WTC11 (cell line): Measurements from ENCODE around the gene PTGR2. TPM values are rescaled to one million over a fixed set of nuclear protein-coding genes. Genes with fewer than 3 reads are reported as not detected.
A peak's percentile ranks its signal among the peaks of the same experiment; 100 is the strongest.

Experiments used
- ATAC-seq: fragments of 200-7000 bp; cut with Tn5 transposase; 2 replicates; pipeline ENCODE4 v1.10.0; 2021; ENCODE audit warnings: mild to moderate bottlenecking, moderate library complexity
- CTCF ChIA-PET: fragments of 300-600 bp; sonication (Branson Sonifier 250); formaldehyde crosslinking; loops from one replicate; lab custom pipeline; 2021; ENCODE audit warnings: antibody characterized with exemption; lab: Charles Lee
- POLR2A ChIA-PET: fragments of 350-600 bp; sonication (Branson Sonifier 250); formaldehyde crosslinking; loops from one replicate; lab custom pipeline; 2021; ENCODE audit warnings: antibody characterized with exemption; lab: Charles Lee
- DNase-seq: peaks from one replicate; pipeline ENCODE4 v3.0.0; 2021; ENCODE audit warnings: low spot score
- H3K27ac Mint-ChIP-seq: 2 replicates; pipeline ENCODE4 v1.8.0; 2021; ENCODE audit warnings: mixed read lengths
- H3K27me3 Mint-ChIP-seq: 2 replicates; pipeline ENCODE4 v1.8.0; 2021; ENCODE audit warnings: low read depth, mild to moderate bottlenecking, moderate library complexity, mixed read lengths
- H3K36me3 Mint-ChIP-seq: 2 replicates; pipeline ENCODE4 v1.8.0; 2021; ENCODE audit warnings: mixed read lengths
- H3K4me1 Mint-ChIP-seq: 2 replicates; pipeline ENCODE4 v1.8.0; 2022; ENCODE audit warnings: mixed read lengths
- H3K4me3 Mint-ChIP-seq: 2 replicates; pipeline ENCODE4 v1.8.0; 2021; ENCODE audit warnings: mild to moderate bottlenecking, moderate library complexity, mixed read lengths
- H3K9me3 Mint-ChIP-seq: 2 replicates; pipeline ENCODE4 v1.8.0; 2021; ENCODE audit warnings: mixed read lengths
- CREB1 ChIP-seq: sonication (generic); formaldehyde crosslinking; IDR thresholded peaks from 2 replicates; pipeline ENCODE4 v1.8.0; 2023; ENCODE audit warnings: mild to moderate bottlenecking, missing genetic modification reagents
- GRHL2 ChIP-seq: fragments of 250-450 bp; sonication (Bioruptor Pico); IDR thresholded peaks from 2 replicates; pipeline ENCODE4 v1.8.0; 2022; ENCODE audit warnings: mild to moderate bottlenecking, moderate library complexity; ENCODE audit not compliant: insufficient replicate concordance, severe bottlenecking
- GTF2I ChIP-seq: fragments of 250-450 bp; sonication (Bioruptor Pico); conservative IDR thresholded peaks from 2 replicates; pipeline ENCODE4 v1.4.0; 2021; ENCODE audit warnings: mild to moderate bottlenecking
- HMGA2 ChIP-seq: fragments of 250-450 bp; sonication (Bioruptor Pico); IDR thresholded peaks from 2 replicates; pipeline ENCODE4 v1.4.0; 2021; ENCODE audit warnings: mild to moderate bottlenecking, moderate library complexity
- OVOL2 ChIP-seq: fragments of 250-450 bp; sonication (Bioruptor Pico); IDR thresholded peaks from 2 replicates; pipeline ENCODE4 v1.9.0; 2021; ENCODE audit warnings: mild to moderate bottlenecking, borderline replicate concordance
- TEAD1 ChIP-seq: sonication (generic); formaldehyde crosslinking; IDR thresholded peaks from 2 replicates; pipeline ENCODE4 v1.8.0; 2022; ENCODE audit warnings: mild to moderate bottlenecking, missing genetic modification reagents
- ZNF138 ChIP-seq: sonication (generic); formaldehyde crosslinking; conservative IDR thresholded peaks from 2 replicates; pipeline ENCODE4 v1.8.1; 2022; ENCODE audit warnings: mild to moderate bottlenecking, moderate library complexity, missing genetic modification reagents
- ZNF317 ChIP-seq: sonication (generic); formaldehyde crosslinking; IDR thresholded peaks from 2 replicates; pipeline ENCODE4 v1.8.1; 2023; ENCODE audit warnings: low read depth, mild to moderate bottlenecking, moderate library complexity, missing genetic modification reagents, borderline replicate concordance
- ZNF423 ChIP-seq: fragments of 250-450 bp; sonication (Bioruptor Pico); IDR thresholded peaks from 2 replicates; pipeline ENCODE4 v2.1.2; 2022; ENCODE audit warnings: mild to moderate bottlenecking, moderate library complexity
- ZNF671 ChIP-seq: fragments of 250-450 bp; sonication (Bioruptor Pico); IDR thresholded peaks from 2 replicates; pipeline ENCODE4 v1.8.0; 2021; ENCODE audit warnings: mild to moderate bottlenecking
- total RNA-seq: library from RNA; stranded (reverse); gene quantifications from 3 replicates; pipeline ENCODE4 v1.2.3, GENCODE V29; 2021
- TF ChIP-seq, protein P1 (sequence below): sonication (generic); formaldehyde crosslinking; IDR thresholded peaks from 2 replicates; pipeline ENCODE4 v1.8.0; 2023; ENCODE audit warnings: missing genetic modification reagents, mild to moderate bottlenecking, borderline replicate concordance
- TF ChIP-seq, protein P2 (sequence below): sonication (generic); formaldehyde crosslinking; IDR thresholded peaks from 2 replicates; pipeline ENCODE4 v1.8.1; 2022; ENCODE audit warnings: mild to moderate bottlenecking, missing genetic modification reagents, moderate library complexity, borderline replicate concordance
- TF ChIP-seq, protein P3 (sequence below): sonication (generic); formaldehyde crosslinking; IDR thresholded peaks from 2 replicates; pipeline ENCODE4 v1.8.1; 2023; ENCODE audit warnings: mild to moderate bottlenecking, missing genetic modification reagents, moderate library complexity
- TF ChIP-seq, protein P4 (sequence below): sonication (generic); formaldehyde crosslinking; IDR thresholded peaks from 2 replicates; pipeline ENCODE4 v1.8.0; 2023; ENCODE audit warnings: missing genetic modification reagents
- TF ChIP-seq, protein P5 (sequence below): sonication (generic); formaldehyde crosslinking; IDR thresholded peaks from 2 replicates; pipeline ENCODE4 v1.8.0; 2022; ENCODE audit warnings: mild to moderate bottlenecking, missing genetic modification reagents
- TF ChIP-seq, protein P6 (sequence below): sonication (generic); formaldehyde crosslinking; IDR thresholded peaks from 2 replicates; pipeline ENCODE4 v1.8.0; 2022; ENCODE audit warnings: missing genetic modification reagents

PTGR2 gene
- total RNA-seq, 1 experiment from 2014 or later, result 20.7 TPM

DNA sequence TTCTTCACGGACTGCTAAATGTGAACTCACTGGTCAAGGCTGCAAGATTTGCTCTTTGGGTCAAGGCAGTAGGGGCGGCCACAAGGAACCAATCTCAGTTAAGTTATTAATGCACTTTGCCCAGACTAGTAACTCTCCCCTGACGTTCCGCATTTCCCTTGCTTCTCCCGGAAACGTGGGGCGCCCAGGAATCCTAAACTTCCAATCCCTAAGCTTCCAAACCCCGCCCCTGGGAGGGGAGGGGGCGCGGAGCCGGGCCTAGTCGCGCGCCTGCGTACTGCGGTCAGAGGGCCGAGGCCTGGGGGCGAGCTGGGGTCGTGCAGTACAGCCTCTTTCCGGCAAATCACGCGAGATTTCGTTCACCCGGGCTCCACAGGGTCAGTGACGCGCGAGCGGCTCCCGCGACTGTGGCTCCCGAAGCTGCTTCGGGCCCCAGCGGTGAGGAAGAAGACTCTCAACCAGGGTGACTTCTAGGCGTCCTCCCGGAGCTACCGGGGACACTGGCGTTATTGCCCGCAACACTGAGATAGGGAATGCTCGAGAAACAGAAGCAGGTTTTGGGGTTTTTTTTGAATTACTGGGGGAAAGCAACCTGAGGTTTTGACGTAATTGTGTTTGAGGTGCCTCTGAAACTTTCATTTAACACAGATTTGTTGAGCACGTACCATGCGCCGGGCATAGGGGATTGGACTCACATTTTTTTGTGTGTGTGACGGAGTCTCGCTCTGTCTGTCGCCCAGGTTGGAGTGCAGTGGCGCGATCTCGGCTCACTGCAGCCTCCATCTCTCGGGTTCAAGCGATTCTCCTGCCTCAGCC is at the start of gene PTGR2 (continued):
- TF ChIP-seq, protein P1, sequence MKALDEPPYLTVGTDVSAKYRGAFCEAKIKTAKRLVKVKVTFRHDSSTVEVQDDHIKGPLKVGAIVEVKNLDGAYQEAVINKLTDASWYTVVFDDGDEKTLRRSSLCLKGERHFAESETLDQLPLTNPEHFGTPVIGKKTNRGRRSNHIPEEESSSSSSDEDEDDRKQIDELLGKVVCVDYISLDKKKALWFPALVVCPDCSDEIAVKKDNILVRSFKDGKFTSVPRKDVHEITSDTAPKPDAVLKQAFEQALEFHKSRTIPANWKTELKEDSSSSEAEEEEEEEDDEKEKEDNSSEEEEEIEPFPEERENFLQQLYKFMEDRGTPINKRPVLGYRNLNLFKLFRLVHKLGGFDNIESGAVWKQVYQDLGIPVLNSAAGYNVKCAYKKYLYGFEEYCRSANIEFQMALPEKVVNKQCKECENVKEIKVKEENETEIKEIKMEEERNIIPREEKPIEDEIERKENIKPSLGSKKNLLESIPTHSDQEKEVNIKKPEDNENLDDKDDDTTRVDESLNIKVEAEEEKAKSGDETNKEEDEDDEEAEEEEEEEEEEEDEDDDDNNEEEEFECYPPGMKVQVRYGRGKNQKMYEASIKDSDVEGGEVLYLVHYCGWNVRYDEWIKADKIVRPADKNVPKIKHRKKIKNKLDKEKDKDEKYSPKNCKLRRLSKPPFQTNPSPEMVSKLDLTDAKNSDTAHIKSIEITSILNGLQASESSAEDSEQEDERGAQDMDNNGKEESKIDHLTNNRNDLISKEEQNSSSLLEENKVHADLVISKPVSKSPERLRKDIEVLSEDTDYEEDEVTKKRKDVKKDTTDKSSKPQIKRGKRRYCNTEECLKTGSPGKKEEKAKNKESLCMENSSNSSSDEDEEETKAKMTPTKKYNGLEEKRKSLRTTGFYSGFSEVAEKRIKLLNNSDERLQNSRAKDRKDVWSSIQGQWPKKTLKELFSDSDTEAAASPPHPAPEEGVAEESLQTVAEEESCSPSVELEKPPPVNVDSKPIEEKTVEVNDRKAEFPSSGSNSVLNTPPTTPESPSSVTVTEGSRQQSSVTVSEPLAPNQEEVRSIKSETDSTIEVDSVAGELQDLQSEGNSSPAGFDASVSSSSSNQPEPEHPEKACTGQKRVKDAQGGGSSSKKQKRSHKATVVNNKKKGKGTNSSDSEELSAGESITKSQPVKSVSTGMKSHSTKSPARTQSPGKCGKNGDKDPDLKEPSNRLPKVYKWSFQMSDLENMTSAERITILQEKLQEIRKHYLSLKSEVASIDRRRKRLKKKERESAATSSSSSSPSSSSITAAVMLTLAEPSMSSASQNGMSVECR (CRISPR knock-in tag), result 0 out of 2 replicates have a peak, but pooled peaks have one; percentile 66
- TF ChIP-seq GTF2I, result peak; percentile 58; the same call in 1 of the 2 replicates
- peak; percentile 71 for TF ChIP-seq TEAD1 (CRISPR knock-in tag)
- TF ChIP-seq, protein P2, sequence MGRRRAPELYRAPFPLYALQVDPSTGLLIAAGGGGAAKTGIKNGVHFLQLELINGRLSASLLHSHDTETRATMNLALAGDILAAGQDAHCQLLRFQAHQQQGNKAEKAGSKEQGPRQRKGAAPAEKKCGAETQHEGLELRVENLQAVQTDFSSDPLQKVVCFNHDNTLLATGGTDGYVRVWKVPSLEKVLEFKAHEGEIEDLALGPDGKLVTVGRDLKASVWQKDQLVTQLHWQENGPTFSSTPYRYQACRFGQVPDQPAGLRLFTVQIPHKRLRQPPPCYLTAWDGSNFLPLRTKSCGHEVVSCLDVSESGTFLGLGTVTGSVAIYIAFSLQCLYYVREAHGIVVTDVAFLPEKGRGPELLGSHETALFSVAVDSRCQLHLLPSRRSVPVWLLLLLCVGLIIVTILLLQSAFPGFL (CRISPR knock-in tag), result no peak
- TF ChIP-seq CREB1 (CRISPR knock-in tag), result peak; percentile 46; the same call in 1 of the 2 replicates
- no peak for TF ChIP-seq ZNF423 (CRISPR knock-in tag)
- no peak for TF ChIP-seq ZNF317 (CRISPR knock-in tag)
- TF ChIP-seq, protein P3, sequence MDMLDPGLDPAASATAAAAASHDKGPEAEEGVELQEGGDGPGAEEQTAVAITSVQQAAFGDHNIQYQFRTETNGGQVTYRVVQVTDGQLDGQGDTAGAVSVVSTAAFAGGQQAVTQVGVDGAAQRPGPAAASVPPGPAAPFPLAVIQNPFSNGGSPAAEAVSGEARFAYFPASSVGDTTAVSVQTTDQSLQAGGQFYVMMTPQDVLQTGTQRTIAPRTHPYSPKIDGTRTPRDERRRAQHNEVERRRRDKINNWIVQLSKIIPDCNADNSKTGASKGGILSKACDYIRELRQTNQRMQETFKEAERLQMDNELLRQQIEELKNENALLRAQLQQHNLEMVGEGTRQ (CRISPR knock-in tag), result no peak
- TF ChIP-seq, protein P4, sequence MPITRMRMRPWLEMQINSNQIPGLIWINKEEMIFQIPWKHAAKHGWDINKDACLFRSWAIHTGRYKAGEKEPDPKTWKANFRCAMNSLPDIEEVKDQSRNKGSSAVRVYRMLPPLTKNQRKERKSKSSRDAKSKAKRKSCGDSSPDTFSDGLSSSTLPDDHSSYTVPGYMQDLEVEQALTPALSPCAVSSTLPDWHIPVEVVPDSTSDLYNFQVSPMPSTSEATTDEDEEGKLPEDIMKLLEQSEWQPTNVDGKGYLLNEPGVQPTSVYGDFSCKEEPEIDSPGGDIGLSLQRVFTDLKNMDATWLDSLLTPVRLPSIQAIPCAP, result no peak
- no peak for TF ChIP-seq GRHL2 (CRISPR knock-in tag)
- no peak for TF ChIP-seq ZNF671 (CRISPR knock-in tag)
- TF ChIP-seq HMGA2 (CRISPR knock-in tag), result 0 out of 2 replicates have a peak, but pooled peaks have one; percentile 1
- no peak for TF ChIP-seq ZNF138 (CRISPR knock-in tag)

DNA sequence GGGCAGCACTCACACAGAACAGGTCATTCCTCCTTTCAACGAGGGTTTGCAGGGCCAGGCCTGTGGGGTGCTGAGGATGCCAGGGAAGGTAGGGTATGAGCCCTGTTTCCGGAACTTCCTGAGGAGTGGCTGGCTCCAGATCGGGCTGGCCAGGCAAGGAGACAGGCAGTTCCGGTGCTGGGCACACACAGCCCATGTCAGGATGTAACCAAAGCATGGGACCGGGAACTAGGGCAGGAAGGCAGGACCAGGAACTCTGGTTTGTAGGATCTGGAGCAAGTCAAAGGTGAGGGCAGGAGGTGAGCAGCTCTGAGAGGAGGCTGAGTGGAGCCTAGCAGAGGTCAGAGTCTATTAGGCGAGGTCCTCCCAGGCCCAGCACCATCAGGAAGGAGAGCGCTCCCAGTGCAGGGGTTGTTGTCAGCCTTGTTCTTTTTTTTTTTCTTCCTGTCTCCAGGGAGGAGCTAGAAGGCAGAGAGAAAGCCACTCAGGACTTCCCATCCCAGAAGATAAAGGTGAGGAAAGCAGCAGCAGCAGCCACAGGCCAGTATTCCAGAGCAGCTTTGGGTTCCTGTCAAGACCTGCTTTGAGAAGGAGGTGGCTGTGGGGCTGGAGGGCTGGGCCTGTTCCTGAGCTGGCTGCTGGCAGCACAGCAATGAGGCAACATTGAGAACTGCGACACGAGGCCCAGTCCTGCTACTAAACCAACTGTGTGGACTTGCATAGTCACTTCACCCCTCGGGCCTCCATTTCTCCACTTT is 49.0 kb upstream of the PTGR2 start:
- TF ChIP-seq, protein P5, sequence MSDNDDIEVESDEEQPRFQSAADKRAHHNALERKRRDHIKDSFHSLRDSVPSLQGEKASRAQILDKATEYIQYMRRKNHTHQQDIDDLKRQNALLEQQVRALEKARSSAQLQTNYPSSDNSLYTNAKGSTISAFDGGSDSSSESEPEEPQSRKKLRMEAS, result no peak
- TF ChIP-seq, protein P6, sequence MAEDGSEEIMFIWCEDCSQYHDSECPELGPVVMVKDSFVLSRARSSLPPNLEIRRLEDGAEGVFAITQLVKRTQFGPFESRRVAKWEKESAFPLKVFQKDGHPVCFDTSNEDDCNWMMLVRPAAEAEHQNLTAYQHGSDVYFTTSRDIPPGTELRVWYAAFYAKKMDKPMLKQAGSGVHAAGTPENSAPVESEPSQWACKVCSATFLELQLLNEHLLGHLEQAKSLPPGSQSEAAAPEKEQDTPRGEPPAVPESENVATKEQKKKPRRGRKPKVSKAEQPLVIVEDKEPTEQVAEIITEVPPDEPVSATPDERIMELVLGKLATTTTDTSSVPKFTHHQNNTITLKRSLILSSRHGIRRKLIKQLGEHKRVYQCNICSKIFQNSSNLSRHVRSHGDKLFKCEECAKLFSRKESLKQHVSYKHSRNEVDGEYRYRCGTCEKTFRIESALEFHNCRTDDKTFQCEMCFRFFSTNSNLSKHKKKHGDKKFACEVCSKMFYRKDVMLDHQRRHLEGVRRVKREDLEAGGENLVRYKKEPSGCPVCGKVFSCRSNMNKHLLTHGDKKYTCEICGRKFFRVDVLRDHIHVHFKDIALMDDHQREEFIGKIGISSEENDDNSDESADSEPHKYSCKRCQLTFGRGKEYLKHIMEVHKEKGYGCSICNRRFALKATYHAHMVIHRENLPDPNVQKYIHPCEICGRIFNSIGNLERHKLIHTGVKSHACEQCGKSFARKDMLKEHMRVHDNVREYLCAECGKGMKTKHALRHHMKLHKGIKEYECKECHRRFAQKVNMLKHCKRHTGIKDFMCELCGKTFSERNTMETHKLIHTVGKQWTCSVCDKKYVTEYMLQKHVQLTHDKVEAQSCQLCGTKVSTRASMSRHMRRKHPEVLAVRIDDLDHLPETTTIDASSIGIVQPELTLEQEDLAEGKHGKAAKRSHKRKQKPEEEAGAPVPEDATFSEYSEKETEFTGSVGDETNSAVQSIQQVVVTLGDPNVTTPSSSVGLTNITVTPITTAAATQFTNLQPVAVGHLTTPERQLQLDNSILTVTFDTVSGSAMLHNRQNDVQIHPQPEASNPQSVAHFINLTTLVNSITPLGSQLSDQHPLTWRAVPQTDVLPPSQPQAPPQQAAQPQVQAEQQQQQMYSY (CRISPR knock-in tag), result peak; percentile 31; the same call in 1 of the 2 replicates
- TF ChIP-seq OVOL2, result no peak
- TF ChIP-seq, all 79 proteins: peak for 1
- no peak overlapping the region for H3K4me3 Mint-ChIP-seq
- no peaks in the 10 kb centered on the region; the same call in 1 of the 2 replicates for H3K27me3 Mint-ChIP-seq
- 0 out of 2 replicates have a peak overlapping the region, but pooled peaks have one; percentile 26 for H3K27ac Mint-ChIP-seq
- CTCF ChIA-PET, result interaction anchor here (2.3 kb wide), 1 partner anchor 74 kb away, joined by 9 read pairs; no protein-coding TSS in a partner anchor
- no peaks in the 10 kb centered on the region for H3K4me1 Mint-ChIP-seq
- no peaks in the 10 kb centered on the region for H3K9me3 Mint-ChIP-seq
- ATAC-seq (peak; percentile 74), DNase-seq (peak; percentile 27)
- POLR2A ChIA-PET, result interaction anchor here (0.9 kb wide), 1 partner anchor 42 kb away, joined by 3 read pairs; a partner anchor contains a TSS
- H3K36me3 Mint-ChIP-seq, result no peaks in the 10 kb centered on the region
